ENCODE results near the gene PLEKHG7. TPM values are rescaled to one million over a fixed set of nuclear protein-coding genes. Genes with fewer than 3 reads are reported as not detected.

The PLEKHG7 gene
- polyA plus RNA-seq, 1 donor (not counting 4 experiments of a cell fraction or from before 2014, with no cell fraction given) = not detected

DNA sequence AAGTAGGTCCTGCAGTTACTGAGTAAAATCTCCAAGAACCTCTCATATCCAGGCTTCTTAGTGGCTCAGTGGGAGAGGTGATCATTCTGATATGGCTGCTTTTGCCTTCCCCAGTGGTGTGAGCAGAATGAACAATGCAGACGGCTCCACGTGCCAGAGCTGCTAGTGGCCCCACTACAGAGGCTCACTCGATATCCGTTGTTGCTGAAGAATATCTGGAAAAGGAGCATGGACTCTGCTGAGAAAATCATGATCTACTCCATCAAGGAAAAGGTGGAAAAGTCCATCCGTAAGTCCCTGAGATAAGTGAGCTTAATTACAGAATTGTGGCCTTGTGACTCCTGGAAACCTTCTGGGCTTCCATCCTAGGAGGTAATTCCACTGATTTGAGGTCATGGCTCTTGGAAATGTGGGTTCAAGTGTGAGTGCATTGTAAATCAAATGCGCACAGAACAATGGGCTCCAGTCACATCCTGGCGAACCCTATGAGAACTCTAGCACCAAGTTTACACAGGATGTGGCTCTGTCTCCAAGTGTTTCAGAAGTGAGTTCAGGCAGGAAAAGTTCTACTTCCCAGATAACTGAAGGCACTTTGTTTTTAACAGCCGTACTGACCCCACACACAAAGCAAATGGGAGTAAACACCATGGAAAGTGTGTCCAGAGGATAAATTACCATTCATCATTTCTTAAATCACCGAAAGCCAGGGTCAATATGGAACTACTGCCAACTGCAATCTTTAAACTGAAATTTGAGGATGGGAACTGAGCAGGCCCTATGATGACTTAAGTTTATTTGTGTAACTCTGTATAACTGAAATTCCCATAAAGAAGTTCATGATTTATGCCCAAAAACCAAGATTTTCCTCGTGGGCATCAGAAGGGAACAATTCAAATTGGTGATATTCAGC, 51.4 kb downstream of the PLEKHG7 start:
- FAIRE-seq = no peak
- dilution Hi-C loops (cut with MboI; ENCODE audit: extremely low pct_ligation_motif_present, low sequenced_read_pairs) = no loop called here

DNA sequence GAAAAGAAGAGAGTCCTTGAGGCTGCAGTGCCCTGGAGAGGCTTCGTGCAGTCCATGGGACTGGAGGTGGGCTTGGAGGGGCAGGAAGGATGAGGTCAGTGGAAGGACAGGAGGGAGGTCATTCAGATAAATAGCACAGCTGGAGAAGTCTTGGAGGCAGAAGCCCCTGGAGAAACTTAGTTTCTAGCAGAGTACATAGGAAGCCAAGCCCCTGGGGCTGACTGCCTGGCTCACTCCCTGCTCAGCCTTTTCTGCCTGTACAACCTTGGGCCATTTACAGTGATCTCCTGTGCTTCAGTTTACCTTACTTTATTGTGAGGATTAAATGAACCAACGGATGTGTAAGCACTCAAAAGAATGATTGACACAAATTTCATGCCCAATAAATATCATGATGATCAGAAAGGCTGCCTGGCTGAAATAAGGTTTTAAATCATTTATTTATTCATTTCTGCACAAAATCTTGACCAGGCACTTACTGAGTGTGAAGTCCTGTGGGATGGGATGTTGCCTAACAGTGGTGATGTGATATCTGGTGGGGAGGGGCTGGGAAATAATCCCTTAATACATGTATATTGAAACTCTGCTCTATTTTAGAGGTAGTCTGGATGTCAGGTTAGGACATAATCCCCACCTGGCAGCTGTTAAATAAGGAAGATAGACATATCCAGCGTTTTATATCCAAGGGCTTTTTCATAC, 54.3 kb downstream of the PLEKHG7 start:
- no peak overlapping the region for H3K27ac ChIP-seq (ENCODE audit: control insufficient read depth, insufficient read depth, low read length)
- FAIRE-seq = no peak
- no peaks in the 10 kb centered on the region for H4K20me1 ChIP-seq (ENCODE audit: control insufficient read depth, extremely low read depth, insufficient read depth, low read length)
- H3K4me2 ChIP-seq (ENCODE audit: control insufficient read depth, extremely low read depth, insufficient read depth, low read depth, low read length) = no peak overlapping the region
- TF ChIP-seq EZH2 (IDR thresholded peaks at IDR 0.05; ENCODE audit: low read length) = no peak
- TF ChIP-seq CTCF (optimal IDR thresholded peaks at IDR 0.05 in 1 of 3, IDR thresholded peaks at IDR 0.05 in 1 of 3, conservative IDR thresholded peaks at IDR 0.05 in 1 of 3; ENCODE audit: extremely low read depth in 1 of 3, insufficient read depth in 2 of 3, low read length in 3 of 3) = no peak
- H3K4me1 ChIP-seq (ENCODE audit: control insufficient read depth, extremely low read depth, insufficient read depth, low read length) = peaks cover 8% of the 10 kb centered on the region
- dilution Hi-C loops (cut with MboI; ENCODE audit: extremely low pct_ligation_motif_present, low sequenced_read_pairs) = no loop called here
- H3K9me3 ChIP-seq (ENCODE audit: control insufficient read depth, low read depth, low read length) = no peaks in the 10 kb centered on the region
- H3K79me2 ChIP-seq (ENCODE audit: control insufficient read depth, insufficient read depth, low read length) = no peaks in the 10 kb centered on the region
- DNase-seq (ENCODE audit: low read depth, low spot score) = no peak
- H2AFZ ChIP-seq (ENCODE audit: control insufficient read depth, low read length) = no peak overlapping the region
- no peak overlapping the region for H3K9ac ChIP-seq (ENCODE audit: control insufficient read depth, extremely low read depth, insufficient read depth, low read length)
- no peaks in the 10 kb centered on the region for H3K36me3 ChIP-seq (ENCODE audit: control insufficient read depth in 2 of 2, extremely low read depth in 1 of 2, insufficient read depth in 2 of 2, low read length in 2 of 2)
- no peak overlapping the region for H3K4me3 ChIP-seq (ENCODE audit: control insufficient read depth in 2 of 3, extremely low read depth in 1 of 3, insufficient read depth in 2 of 3, low read depth in 1 of 3, low read length in 3 of 3)
- H3K9me1 ChIP-seq (ENCODE audit: control insufficient read depth, extremely low read depth, insufficient read depth, low read length) = no peaks in the 10 kb centered on the region
- H3K27me3 ChIP-seq (ENCODE audit: control insufficient read depth, extremely low read depth, insufficient read depth, low read length) = no peaks in the 10 kb centered on the region

More for the DNA sequence above, 51.4 kb downstream of the PLEKHG7 start:
- H3K4me1 ChIP-seq (ENCODE audit: control insufficient read depth, extremely low read depth, insufficient read depth, low read length) = no peaks in the 10 kb centered on the region
- no peak for DNase-seq (ENCODE audit: low read depth, low spot score)
- H3K27ac ChIP-seq (ENCODE audit: control insufficient read depth, insufficient read depth, low read length) = no peak overlapping the region
- H3K36me3 ChIP-seq (ENCODE audit: control insufficient read depth in 2 of 2, extremely low read depth in 1 of 2, insufficient read depth in 2 of 2, low read length in 2 of 2) = no peaks in the 10 kb centered on the region
- no peak overlapping the region for H3K9ac ChIP-seq (ENCODE audit: control insufficient read depth, extremely low read depth, insufficient read depth, low read length)
- TF ChIP-seq EZH2 (IDR thresholded peaks at IDR 0.05; ENCODE audit: low read length) (no peak), CTCF (optimal IDR thresholded peaks at IDR 0.05 in 1 of 3, IDR thresholded peaks at IDR 0.05 in 1 of 3, conservative IDR thresholded peaks at IDR 0.05 in 1 of 3; ENCODE audit: extremely low read depth in 1 of 3, insufficient read depth in 2 of 3, low read length in 3 of 3) (no peak)
- no peaks in the 10 kb centered on the region for H3K79me2 ChIP-seq (ENCODE audit: control insufficient read depth, insufficient read depth, low read length)
- H3K4me3 ChIP-seq (ENCODE audit: control insufficient read depth in 2 of 3, extremely low read depth in 1 of 3, insufficient read depth in 2 of 3, low read depth in 1 of 3, low read length in 3 of 3) = no peak overlapping the region
- no peak overlapping the region for H3K4me2 ChIP-seq (ENCODE audit: control insufficient read depth, extremely low read depth, insufficient read depth, low read depth, low read length)
- H2AFZ ChIP-seq (ENCODE audit: control insufficient read depth, low read length) = no peak overlapping the region
- H4K20me1 ChIP-seq (ENCODE audit: control insufficient read depth, extremely low read depth, insufficient read depth, low read length) = no peaks in the 10 kb centered on the region
- no peaks in the 10 kb centered on the region for H3K9me1 ChIP-seq (ENCODE audit: control insufficient read depth, extremely low read depth, insufficient read depth, low read length)
- no peaks in the 10 kb centered on the region for H3K9me3 ChIP-seq (ENCODE audit: control insufficient read depth, low read depth, low read length)
- no peaks in the 10 kb centered on the region for H3K27me3 ChIP-seq (ENCODE audit: control insufficient read depth, extremely low read depth, insufficient read depth, low read length)
